HG03135 (cell line): ENCODE data around the gene DLGAP1.

ENCODE experiments used
- ATAC-seq: cut with Tn5 transposase; IDR thresholded peaks from one replicate; pipeline ENCODE4 v1.9.1; 2021; ENCODE audit warnings: mild to moderate bottlenecking, moderate library complexity; ENCODE audit not compliant: unreplicated experiment

The DLGAP1 gene

GRCh38 chr18:3960142-3960541 lies 495.0 kb downstream of the DLGAP1 start:
- ATAC-seq = no peak

GRCh38 chr18:3952031-3952430 lies 503.1 kb downstream of the DLGAP1 start:
- ATAC-seq = no peak

GRCh38 chr18:3950668-3951404 lies 504.3 kb downstream of the DLGAP1 start:
- ATAC-seq = no peak

- no peak for ATAC-seq
These were observed 506.1 kb downstream of the DLGAP1 start for GRCh38 chr18:3948958-3949357.

- ATAC-seq = no peak
These were observed 507.7 kb downstream of the DLGAP1 start for GRCh38 chr18:3947383-3947782.

GRCh38 chr18:3935305-3935704 lies 519.8 kb downstream of the DLGAP1 start:
- ATAC-seq = no peak

GRCh38 chr18:3932276-3932675 lies 522.8 kb downstream of the DLGAP1 start:
- no peak for ATAC-seq

- no peak for ATAC-seq
These were observed 523.5 kb downstream of the DLGAP1 start for GRCh38 chr18:3931542-3932112.

GRCh38 chr18:3931013-3931315 lies 524.1 kb downstream of the DLGAP1 start:
- ATAC-seq = no peak

GRCh38 chr18:3930126-3931012 lies 524.7 kb downstream of the DLGAP1 start:
- no peak for ATAC-seq

GRCh38 chr18:3924455-3924854 lies 530.7 kb downstream of the DLGAP1 start:
- ATAC-seq = no peak

GRCh38 chr18:3923750-3924149 lies 531.4 kb downstream of the DLGAP1 start:
- no peak for ATAC-seq

- ATAC-seq = no peak
These were observed 533.3 kb downstream of the DLGAP1 start for GRCh38 chr18:3921826-3922225.

- no peak for ATAC-seq
These were observed 534.3 kb downstream of the DLGAP1 start for GRCh38 chr18:3920832-3921231.

GRCh38 chr18:3919396-3920061 lies 535.6 kb downstream of the DLGAP1 start:
- ATAC-seq = no peak

GRCh38 chr18:3916082-3916481 lies 539.0 kb downstream of the DLGAP1 start:
- no peak for ATAC-seq

GRCh38 chr18:3914833-3915610 lies 540.1 kb downstream of the DLGAP1 start:
- no peak for ATAC-seq

- ATAC-seq = no peak
These were observed 541.0 kb downstream of the DLGAP1 start for GRCh38 chr18:3914109-3914508.

- ATAC-seq = no peak
These were observed 542.4 kb downstream of the DLGAP1 start for GRCh38 chr18:3912705-3913104.

- ATAC-seq = no peak
These were observed 543.7 kb downstream of the DLGAP1 start for GRCh38 chr18:3911413-3911812.

- no peak for ATAC-seq
These were observed 544.6 kb downstream of the DLGAP1 start for GRCh38 chr18:3910512-3910911.
